ENCODE data around the gene S100A16. TPM values are rescaled to one million over a fixed set of nuclear protein-coding genes. Genes with fewer than 3 reads are reported as not detected.
"Not testable (repeated sequence)": the region's sequence is repeated elsewhere in the genome, so short reads cannot be mapped to it uniquely, and the experiment has no call there.

The S100A16 gene
- polyA plus RNA-seq, 1 donor (not counting 4 experiments of a cell fraction or from before 2014, with no cell fraction given) = 1,620 TPM

GRCh38 chr1:153642161-153642560, 29.2 kb upstream of the S100A16 start:
- Histone ChIP-seq H3K27ac (ENCODE audit: control insufficient read depth, insufficient read depth, low read length) (no peak overlapping the region), H3K4me1 (ENCODE audit: control insufficient read depth, extremely low read depth, insufficient read depth, low read length) (no peaks in the 10 kb centered on the region), H3K36me3 (ENCODE audit: control insufficient read depth in 2 of 2, extremely low read depth in 1 of 2, insufficient read depth in 2 of 2, low read length in 2 of 2) (peaks cover 36 to 68% of the 10 kb centered on the region in 2 experiments), H3K4me2 (ENCODE audit: control insufficient read depth, extremely low read depth, insufficient read depth, low read depth, low read length) (no peak overlapping the region), H3K4me3 (ENCODE audit: control insufficient read depth in 2 of 3, extremely low read depth in 1 of 3, insufficient read depth in 2 of 3, low read depth in 1 of 3, low read length in 3 of 3) (no peak overlapping the region), H3K79me2 (ENCODE audit: control insufficient read depth, insufficient read depth, low read length) (peaks cover 30% of the 10 kb centered on the region), H4K20me1 (ENCODE audit: control insufficient read depth, extremely low read depth, insufficient read depth, low read length) (peaks cover 6% of the 10 kb centered on the region), H3K27me3 (ENCODE audit: control insufficient read depth, extremely low read depth, insufficient read depth, low read length) (no peaks in the 10 kb centered on the region), H3K9me1 (ENCODE audit: control insufficient read depth, extremely low read depth, insufficient read depth, low read length) (no peaks in the 10 kb centered on the region), H3K9ac (ENCODE audit: control insufficient read depth, extremely low read depth, insufficient read depth, low read length) (no peak overlapping the region), H2AFZ (ENCODE audit: control insufficient read depth, low read length) (no peak overlapping the region), H3K9me3 (ENCODE audit: control insufficient read depth, low read depth, low read length) (no peaks in the 10 kb centered on the region)
- DNase-seq (ENCODE audit: low read depth, low spot score) (no peak), FAIRE-seq (no peak)
- dilution Hi-C loops (cut with MboI; ENCODE audit: extremely low pct_ligation_motif_present, low sequenced_read_pairs) = no loop called here
- TF ChIP-seq CTCF (optimal IDR thresholded peaks at IDR 0.05 in 1 of 3, IDR thresholded peaks at IDR 0.05 in 1 of 3, conservative IDR thresholded peaks at IDR 0.05 in 1 of 3; ENCODE audit: extremely low read depth in 1 of 3, insufficient read depth in 2 of 3, low read length in 3 of 3) (no peak), EZH2 (IDR thresholded peaks at IDR 0.05; ENCODE audit: low read length) (no peak)

- peaks cover 38 to 76% of the 10 kb centered on the region in 2 experiments for H3K36me3 ChIP-seq (ENCODE audit: control insufficient read depth in 2 of 2, extremely low read depth in 1 of 2, insufficient read depth in 2 of 2, low read length in 2 of 2)
- FAIRE-seq = no peak
Measured at GRCh38 chr1:153640861-153641260, 27.9 kb upstream of the S100A16 start.

GRCh38 chr1:153640213-153640612, 27.3 kb upstream of the S100A16 start:
- H3K4me1 ChIP-seq (ENCODE audit: control insufficient read depth, extremely low read depth, insufficient read depth, low read length); H3K9me1 ChIP-seq (ENCODE audit: control insufficient read depth, extremely low read depth, insufficient read depth, low read length); H4K20me1 ChIP-seq (ENCODE audit: control insufficient read depth, extremely low read depth, insufficient read depth, low read length); H2AFZ ChIP-seq (ENCODE audit: control insufficient read depth, low read length); FAIRE-seq; H3K4me3 ChIP-seq (ENCODE audit: control insufficient read depth in 2 of 3, extremely low read depth in 1 of 3, insufficient read depth in 2 of 3, low read depth in 1 of 3, low read length in 3 of 3); dilution Hi-C loops (cut with MboI; ENCODE audit: extremely low pct_ligation_motif_present, low sequenced_read_pairs); H3K4me2 ChIP-seq (ENCODE audit: control insufficient read depth, extremely low read depth, insufficient read depth, low read depth, low read length); H3K9ac ChIP-seq (ENCODE audit: control insufficient read depth, extremely low read depth, insufficient read depth, low read length); H3K27me3 ChIP-seq (ENCODE audit: control insufficient read depth, extremely low read depth, insufficient read depth, low read length); H3K27ac ChIP-seq (ENCODE audit: control insufficient read depth, insufficient read depth, low read length); H3K9me3 ChIP-seq (ENCODE audit: control insufficient read depth, low read depth, low read length); DNase-seq (ENCODE audit: low read depth, low spot score): not testable (repeated sequence)
- peaks cover 49% of the 10 kb centered on the region for H3K79me2 ChIP-seq (ENCODE audit: control insufficient read depth, insufficient read depth, low read length)
- H3K36me3 ChIP-seq (ENCODE audit: control insufficient read depth in 2 of 2, extremely low read depth in 1 of 2, insufficient read depth in 2 of 2, low read length in 2 of 2) = peaks cover 39 to 73% of the 10 kb centered on the region in 2 experiments

More at GRCh38 chr1:153640861-153641260, 27.9 kb upstream of the S100A16 start:
- H3K4me1 ChIP-seq (ENCODE audit: control insufficient read depth, extremely low read depth, insufficient read depth, low read length) = peaks cover 7% of the 10 kb centered on the region
- no peak overlapping the region for H3K4me2 ChIP-seq (ENCODE audit: control insufficient read depth, extremely low read depth, insufficient read depth, low read depth, low read length)
- H3K4me3 ChIP-seq (ENCODE audit: control insufficient read depth in 2 of 3, extremely low read depth in 1 of 3, insufficient read depth in 2 of 3, low read depth in 1 of 3, low read length in 3 of 3) = no peak overlapping the region
- H3K9me3 ChIP-seq (ENCODE audit: control insufficient read depth, low read depth, low read length) = no peaks in the 10 kb centered on the region
- dilution Hi-C loops (cut with MboI; ENCODE audit: extremely low pct_ligation_motif_present, low sequenced_read_pairs) = no loop called here
- H3K79me2 ChIP-seq (ENCODE audit: control insufficient read depth, insufficient read depth, low read length) = peaks cover 42% of the 10 kb centered on the region
- H3K9ac ChIP-seq (ENCODE audit: control insufficient read depth, extremely low read depth, insufficient read depth, low read length) = no peak overlapping the region
- H3K9me1 ChIP-seq (ENCODE audit: control insufficient read depth, extremely low read depth, insufficient read depth, low read length) = no peaks in the 10 kb centered on the region
- no peak overlapping the region for H2AFZ ChIP-seq (ENCODE audit: control insufficient read depth, low read length)
- H3K27me3 ChIP-seq (ENCODE audit: control insufficient read depth, extremely low read depth, insufficient read depth, low read length) = no peaks in the 10 kb centered on the region
- no peak for DNase-seq (ENCODE audit: low read depth, low spot score)
- TF ChIP-seq CTCF (optimal IDR thresholded peaks at IDR 0.05 in 1 of 3, IDR thresholded peaks at IDR 0.05 in 1 of 3, conservative IDR thresholded peaks at IDR 0.05 in 1 of 3; ENCODE audit: extremely low read depth in 1 of 3, insufficient read depth in 2 of 3, low read length in 3 of 3) (no peak), EZH2 (IDR thresholded peaks at IDR 0.05; ENCODE audit: low read length) (no peak)
- H3K27ac ChIP-seq (ENCODE audit: control insufficient read depth, insufficient read depth, low read length) = no peak overlapping the region
- peaks cover 6% of the 10 kb centered on the region for H4K20me1 ChIP-seq (ENCODE audit: control insufficient read depth, extremely low read depth, insufficient read depth, low read length)

Data from keratinocyte (primary cell).